Keratinocyte (primary cell): ENCODE data around the gene TBL1XR1.

Experiments
- CTCF ChIP-seq, 3 experiments: IDR thresholded peaks in 1 of 3; conservative IDR thresholded peaks in 1 of 3; optimal IDR thresholded peaks in 1 of 3; 2 replicates in 2 of 3; 3 replicates in 1 of 3; pipeline versions ENCODE3 to v1.5.1; 2011; ENCODE audit warnings: low read length in 3 of 3, mild to moderate bottlenecking in 3 of 3, moderate library complexity in 2 of 3, control low read depth in 1 of 3, inconsistent platforms in 1 of 3; ENCODE audit not compliant: insufficient read depth in 2 of 3; ENCODE audit errors: extremely low read depth in 1 of 3
- EZH2 ChIP-seq: IDR thresholded peaks from one replicate; pipeline ENCODE4 v1.6.1; 2012; ENCODE audit warnings: inconsistent platforms, mild to moderate bottlenecking, low read length, moderate library complexity

GRCh38 chr3:177136741-177137140, 60.5 kb downstream of the TBL1XR1 start:
- TF ChIP-seq CTCF (optimal IDR thresholded peaks at IDR 0.05 in 1 of 3, IDR thresholded peaks at IDR 0.05 in 1 of 3, conservative IDR thresholded peaks at IDR 0.05 in 1 of 3; ENCODE audit: extremely low read depth in 1 of 3, insufficient read depth in 2 of 3, low read length in 3 of 3), result no peak
- TF ChIP-seq EZH2, result no peak
